ENCODE results near the gene SELENOS.

The SELENOS gene

GRCh38 chr15:101322016-101322695 lies 44.9 kb upstream of the SELENOS start (continued):
- TF ChIP-seq, protein P1, sequence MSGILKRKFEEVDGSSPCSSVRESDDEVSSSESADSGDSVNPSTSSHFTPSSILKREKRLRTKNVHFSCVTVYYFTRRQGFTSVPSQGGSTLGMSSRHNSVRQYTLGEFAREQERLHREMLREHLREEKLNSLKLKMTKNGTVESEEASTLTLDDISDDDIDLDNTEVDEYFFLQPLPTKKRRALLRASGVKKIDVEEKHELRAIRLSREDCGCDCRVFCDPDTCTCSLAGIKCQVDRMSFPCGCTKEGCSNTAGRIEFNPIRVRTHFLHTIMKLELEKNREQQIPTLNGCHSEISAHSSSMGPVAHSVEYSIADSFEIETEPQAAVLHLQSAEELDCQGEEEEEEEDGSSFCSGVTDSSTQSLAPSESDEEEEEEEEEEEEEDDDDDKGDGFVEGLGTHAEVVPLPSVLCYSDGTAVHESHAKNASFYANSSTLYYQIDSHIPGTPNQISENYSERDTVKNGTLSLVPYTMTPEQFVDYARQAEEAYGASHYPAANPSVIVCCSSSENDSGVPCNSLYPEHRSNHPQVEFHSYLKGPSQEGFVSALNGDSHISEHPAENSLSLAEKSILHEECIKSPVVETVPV (CRISPR knock-in tag; IDR thresholded peaks at IDR 0.05), result no peak
- no peak for TF ChIP-seq ZNF70 (CRISPR knock-in tag; IDR thresholded peaks at IDR 0.05)

DNA sequence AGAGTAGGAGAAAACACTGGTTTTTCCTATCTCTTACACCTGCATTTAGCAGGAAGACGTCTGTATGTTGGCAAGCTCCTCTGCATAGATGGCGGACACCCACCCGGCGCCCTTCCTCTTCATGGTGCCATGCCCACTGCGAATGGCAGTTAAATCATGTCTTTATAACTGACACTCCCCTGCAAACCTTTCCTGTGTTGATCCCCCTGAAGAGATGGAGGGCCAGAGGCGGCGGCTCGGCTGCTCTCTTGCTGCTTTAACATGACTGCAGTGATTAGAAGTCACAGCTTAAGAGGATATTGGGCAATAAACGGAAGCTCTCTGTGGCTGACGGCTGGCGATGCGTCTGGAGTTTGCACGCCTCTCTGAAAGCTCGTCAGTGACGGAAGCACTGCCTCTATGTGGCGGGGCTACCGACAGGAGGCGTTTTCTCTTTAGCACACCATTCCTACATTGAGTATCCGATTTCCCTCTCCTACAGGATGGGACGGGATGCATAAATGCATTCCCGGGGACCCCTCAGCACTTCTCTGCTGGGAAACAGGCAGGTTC lies 43.3 kb upstream of the SELENOS start:
- no peak for TF ChIP-seq GLIS3 (CRISPR knock-in tag; IDR thresholded peaks at IDR 0.05)
- TF ChIP-seq, protein P1 (CRISPR knock-in tag; IDR thresholded peaks at IDR 0.05), result no peak
- no peak for ATAC-seq

- no peak for TF ChIP-seq BACH2 (CRISPR knock-in tag; IDR thresholded peaks at IDR 0.05; ENCODE audit: borderline replicate concordance)
- ATAC-seq, result no peak
Measured at GRCh38 chr15:101318839-101319238, 41.6 kb upstream of the SELENOS start.

DNA sequence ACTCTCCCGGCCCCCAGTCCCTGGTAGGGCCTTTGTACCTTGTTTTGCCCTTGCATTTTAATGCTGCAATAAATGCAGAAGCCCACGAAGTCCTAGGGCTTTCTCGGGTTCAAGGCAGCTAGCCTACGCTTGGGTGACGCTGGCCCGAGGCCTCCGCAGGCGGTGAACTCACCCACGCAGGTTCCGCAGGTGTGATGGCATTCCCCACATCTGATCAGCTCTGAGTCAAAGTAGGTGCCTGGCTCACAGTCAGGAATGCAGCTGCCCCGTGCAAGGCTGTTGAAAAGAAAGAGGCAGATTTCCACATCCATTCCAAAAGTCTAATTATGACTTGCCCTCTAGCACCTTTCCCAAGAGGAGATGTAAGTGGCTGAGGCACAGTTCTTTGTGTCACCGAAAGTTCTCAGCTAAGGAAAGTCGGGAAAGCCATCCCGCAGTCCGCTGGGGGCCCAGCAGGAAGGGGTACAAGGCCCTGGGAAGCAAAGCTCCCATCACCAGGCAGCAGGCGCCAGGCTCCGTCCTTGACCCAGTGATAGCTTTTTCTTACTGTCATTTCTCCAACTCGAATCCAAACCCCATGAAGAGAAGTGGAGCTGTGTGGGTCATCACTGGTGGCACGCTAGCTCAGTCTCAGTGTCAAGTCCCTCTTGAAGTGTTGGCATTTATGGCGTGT lies 41.0 kb upstream of the SELENOS start:
- no peak for TF ChIP-seq OSR1 (CRISPR knock-in tag; IDR thresholded peaks at IDR 0.05)
- no peak for TF ChIP-seq BACH2 (CRISPR knock-in tag; IDR thresholded peaks at IDR 0.05; ENCODE audit: borderline replicate concordance)
- no peak for TF ChIP-seq TOX (CRISPR knock-in tag; IDR thresholded peaks at IDR 0.05; ENCODE audit: borderline replicate concordance)
- no peak for TF ChIP-seq SNAI2 (CRISPR knock-in tag; IDR thresholded peaks at IDR 0.05)
- TF ChIP-seq, protein P2, sequence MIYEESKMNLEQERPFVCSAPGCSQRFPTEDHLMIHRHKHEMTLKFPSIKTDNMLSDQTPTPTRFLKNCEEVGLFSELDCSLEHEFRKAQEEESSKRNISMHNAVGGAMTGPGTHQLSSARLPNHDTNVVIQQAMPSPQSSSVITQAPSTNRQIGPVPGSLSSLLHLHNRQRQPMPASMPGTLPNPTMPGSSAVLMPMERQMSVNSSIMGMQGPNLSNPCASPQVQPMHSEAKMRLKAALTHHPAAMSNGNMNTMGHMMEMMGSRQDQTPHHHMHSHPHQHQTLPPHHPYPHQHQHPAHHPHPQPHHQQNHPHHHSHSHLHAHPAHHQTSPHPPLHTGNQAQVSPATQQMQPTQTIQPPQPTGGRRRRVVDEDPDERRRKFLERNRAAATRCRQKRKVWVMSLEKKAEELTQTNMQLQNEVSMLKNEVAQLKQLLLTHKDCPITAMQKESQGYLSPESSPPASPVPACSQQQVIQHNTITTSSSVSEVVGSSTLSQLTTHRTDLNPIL (CRISPR knock-in tag; IDR thresholded peaks at IDR 0.05; ENCODE audit: low read depth), result no peak
- TF ChIP-seq, protein P3, sequence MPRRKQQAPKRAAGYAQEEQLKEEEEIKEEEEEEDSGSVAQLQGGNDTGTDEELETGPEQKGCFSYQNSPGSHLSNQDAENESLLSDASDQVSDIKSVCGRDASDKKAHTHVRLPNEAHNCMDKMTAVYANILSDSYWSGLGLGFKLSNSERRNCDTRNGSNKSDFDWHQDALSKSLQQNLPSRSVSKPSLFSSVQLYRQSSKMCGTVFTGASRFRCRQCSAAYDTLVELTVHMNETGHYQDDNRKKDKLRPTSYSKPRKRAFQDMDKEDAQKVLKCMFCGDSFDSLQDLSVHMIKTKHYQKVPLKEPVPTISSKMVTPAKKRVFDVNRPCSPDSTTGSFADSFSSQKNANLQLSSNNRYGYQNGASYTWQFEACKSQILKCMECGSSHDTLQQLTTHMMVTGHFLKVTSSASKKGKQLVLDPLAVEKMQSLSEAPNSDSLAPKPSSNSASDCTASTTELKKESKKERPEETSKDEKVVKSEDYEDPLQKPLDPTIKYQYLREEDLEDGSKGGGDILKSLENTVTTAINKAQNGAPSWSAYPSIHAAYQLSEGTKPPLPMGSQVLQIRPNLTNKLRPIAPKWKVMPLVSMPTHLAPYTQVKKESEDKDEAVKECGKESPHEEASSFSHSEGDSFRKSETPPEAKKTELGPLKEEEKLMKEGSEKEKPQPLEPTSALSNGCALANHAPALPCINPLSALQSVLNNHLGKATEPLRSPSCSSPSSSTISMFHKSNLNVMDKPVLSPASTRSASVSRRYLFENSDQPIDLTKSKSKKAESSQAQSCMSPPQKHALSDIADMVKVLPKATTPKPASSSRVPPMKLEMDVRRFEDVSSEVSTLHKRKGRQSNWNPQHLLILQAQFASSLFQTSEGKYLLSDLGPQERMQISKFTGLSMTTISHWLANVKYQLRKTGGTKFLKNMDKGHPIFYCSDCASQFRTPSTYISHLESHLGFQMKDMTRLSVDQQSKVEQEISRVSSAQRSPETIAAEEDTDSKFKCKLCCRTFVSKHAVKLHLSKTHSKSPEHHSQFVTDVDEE (CRISPR knock-in tag; IDR thresholded peaks at IDR 0.05), result no peak
- TF ChIP-seq, protein P1 (CRISPR knock-in tag; IDR thresholded peaks at IDR 0.05), result no peak
- TF ChIP-seq, protein P4, sequence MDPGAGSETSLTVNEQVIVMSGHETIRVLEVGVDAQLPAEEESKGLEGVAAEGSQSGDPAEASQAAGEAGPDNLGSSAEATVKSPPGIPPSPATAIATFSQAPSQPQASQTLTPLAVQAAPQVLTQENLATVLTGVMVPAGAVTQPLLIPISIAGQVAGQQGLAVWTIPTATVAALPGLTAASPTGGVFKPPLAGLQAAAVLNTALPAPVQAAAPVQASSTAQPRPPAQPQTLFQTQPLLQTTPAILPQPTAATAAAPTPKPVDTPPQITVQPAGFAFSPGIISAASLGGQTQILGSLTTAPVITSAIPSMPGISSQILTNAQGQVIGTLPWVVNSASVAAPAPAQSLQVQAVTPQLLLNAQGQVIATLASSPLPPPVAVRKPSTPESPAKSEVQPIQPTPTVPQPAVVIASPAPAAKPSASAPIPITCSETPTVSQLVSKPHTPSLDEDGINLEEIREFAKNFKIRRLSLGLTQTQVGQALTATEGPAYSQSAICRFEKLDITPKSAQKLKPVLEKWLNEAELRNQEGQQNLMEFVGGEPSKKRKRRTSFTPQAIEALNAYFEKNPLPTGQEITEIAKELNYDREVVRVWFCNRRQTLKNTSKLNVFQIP (CRISPR knock-in tag; IDR thresholded peaks at IDR 0.05; ENCODE audit: borderline replicate concordance, low read depth), result no peak
- TF ChIP-seq ARNTL (CRISPR knock-in tag; IDR thresholded peaks at IDR 0.05; ENCODE audit: borderline replicate concordance, low read depth), result no peak
- TF ChIP-seq GLIS3 (CRISPR knock-in tag; IDR thresholded peaks at IDR 0.05), result no peak
- no peak for TF ChIP-seq ZFP30 (CRISPR knock-in tag; IDR thresholded peaks at IDR 0.05)
- ATAC-seq, result no peak
